Sigmoid colon (tissue), 7 donors: ENCODE measurements around the gene AP4S1. TPM values are rescaled to one million over a fixed set of nuclear protein-coding genes. Genes with fewer than 3 reads are reported as not detected.
"Not testable (repeated sequence)": the region's sequence is repeated elsewhere in the genome, so short reads cannot be mapped to it uniquely, and the experiment has no call there.

Source experiments
- DNase-seq: peaks from one replicate; pipeline ENCODE4 v3.0.0-alpha.2; 2019
- H3K27ac ChIP-seq, 4 donors: fragments of 200-600 bp; sonication (generic); one replicate each; pipeline ENCODE4 v1.5.1; 2016 to 2019; ENCODE audit warnings: mild to moderate bottlenecking in 1 of 4
- H3K27me3 ChIP-seq, 3 donors: fragments of 200-600 bp; sonication (generic); one replicate each; pipeline ENCODE4 v1.5.1; 2019; ENCODE audit warnings: mild to moderate bottlenecking in 1 of 3
- H3K36me3 ChIP-seq, 4 donors: fragments of 200-600 bp; sonication (generic); one replicate each; pipeline ENCODE4 v1.5.1; 2016 to 2019
- H3K4me1 ChIP-seq, 4 donors: fragments of 200-600 bp; sonication (generic); one replicate each; pipeline ENCODE4 v1.5.1; 2017 to 2019
- H3K4me3 ChIP-seq, 4 donors: fragments of 200-600 bp; sonication (generic); one replicate each; pipeline ENCODE4 v1.5.1; 2017 to 2019; ENCODE audit warnings: mild to moderate bottlenecking in 2 of 4, moderate library complexity in 1 of 4
- H3K9me3 ChIP-seq, 4 donors: fragments of 200-600 bp in 3 of 4; sonication (generic) in 3 of 4; one replicate each; pipeline versions ENCODE4 v1.5.1 to v1.6.1; 2013 to 2019
- EP300 ChIP-seq, 4 donors: sonication (generic); formaldehyde crosslinking; IDR thresholded peaks; one replicate each; pipeline ENCODE4 v1.6.1; 2017; ENCODE audit warnings: antibody characterized with exemption in 4 of 4
- POLR2A ChIP-seq, 2 donors: fragments of 450-650 bp; IDR thresholded peaks; one replicate each; pipeline ENCODE4 v1.6.1; 2016; ENCODE audit warnings: antibody characterized with exemption in 2 of 2, mild to moderate bottlenecking in 2 of 2, moderate library complexity in 2 of 2
- POLR2AphosphoS5 ChIP-seq, 4 donors: sonication (generic); formaldehyde crosslinking; IDR thresholded peaks; one replicate each; pipeline ENCODE4 v1.6.1; 2017; ENCODE audit warnings: antibody characterized with exemption in 4 of 4
- WGBS, 2 donors: extraction: QIAGEN DNeasy Blood & Tissue Kit; methylation state at CpG; one replicate each; pipeline ENCODE4 v1.1.7; 2013; 5-methylcytosine and 5-hydroxymethylcytosine counted together
- intact Hi-C: fragments of 100-400 bp; cut with DNase I; formaldehyde crosslinking; loops from one replicate; pipeline ENCODE4 v1.15.1; 2023
- polyA plus RNA-seq, 3 donors: library from polyadenylated mRNA; stranded (reverse); fragments of 200-250 nt; gene quantifications; one replicate each; pipeline ENCODE4 v1.2.3, GENCODE V29; 2013
- total RNA-seq, 4 donors: library from RNA; depleted of rRNA; stranded (reverse); fragments of >200 nt; gene quantifications; one replicate each; pipeline ENCODE4 v1.1.0, GENCODE V29; 2016
- TF ChIP-seq, protein P1 (sequence below), 4 experiments: fragments of 450-650 bp in 3 of 4; fragments of 200-600 bp in 1 of 4; IDR thresholded peaks; one replicate each; pipeline ENCODE4 v1.5.1; 2016 to 2019; ENCODE audit warnings: antibody characterized with exemption in 4 of 4, mild to moderate bottlenecking in 3 of 4, moderate library complexity in 2 of 4
- donor health status: healthy with polysubstance abuse.
- donor health status: Bipolar disorder and iron deficiency.
- donor health status: healthy.

Gene AP4S1
- total and polyA plus RNA-seq, 7 donors: 4.8 to 29.1 (median 13.8) TPM

- DNase-seq: no peak
- Histone ChIP-seq H3K4me3 (no peak overlapping the region), H3K27ac (no peak overlapping the region), H3K4me1 (peaks cover 0 to 14% (median 6%) of the 10 kb centered on the region in 4 donors), H3K36me3 (peaks cover 0 to 16% (median 0%) of the 10 kb centered on the region in 4 donors), H3K27me3 (no peaks in the 10 kb centered on the region), H3K9me3 (peaks cover 0 to 2% (median 0%) of the 10 kb centered on the region in 4 donors)
- intact Hi-C loops: no loop called here
- WGBS, 2 donors: 98% methylated on average over 3 of the region's 3 CpGs
- TF ChIP-seq, protein P1, sequence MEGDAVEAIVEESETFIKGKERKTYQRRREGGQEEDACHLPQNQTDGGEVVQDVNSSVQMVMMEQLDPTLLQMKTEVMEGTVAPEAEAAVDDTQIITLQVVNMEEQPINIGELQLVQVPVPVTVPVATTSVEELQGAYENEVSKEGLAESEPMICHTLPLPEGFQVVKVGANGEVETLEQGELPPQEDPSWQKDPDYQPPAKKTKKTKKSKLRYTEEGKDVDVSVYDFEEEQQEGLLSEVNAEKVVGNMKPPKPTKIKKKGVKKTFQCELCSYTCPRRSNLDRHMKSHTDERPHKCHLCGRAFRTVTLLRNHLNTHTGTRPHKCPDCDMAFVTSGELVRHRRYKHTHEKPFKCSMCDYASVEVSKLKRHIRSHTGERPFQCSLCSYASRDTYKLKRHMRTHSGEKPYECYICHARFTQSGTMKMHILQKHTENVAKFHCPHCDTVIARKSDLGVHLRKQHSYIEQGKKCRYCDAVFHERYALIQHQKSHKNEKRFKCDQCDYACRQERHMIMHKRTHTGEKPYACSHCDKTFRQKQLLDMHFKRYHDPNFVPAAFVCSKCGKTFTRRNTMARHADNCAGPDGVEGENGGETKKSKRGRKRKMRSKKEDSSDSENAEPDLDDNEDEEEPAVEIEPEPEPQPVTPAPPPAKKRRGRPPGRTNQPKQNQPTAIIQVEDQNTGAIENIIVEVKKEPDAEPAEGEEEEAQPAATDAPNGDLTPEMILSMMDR (IDR thresholded peaks at IDR 0.05): no peak
- TF ChIP-seq POLR2A (IDR thresholded peaks at IDR 0.05): no peak
- TF ChIP-seq EP300 (IDR thresholded peaks at IDR 0.05): no peak
- no peak for TF ChIP-seq POLR2AphosphoS5 (IDR thresholded peaks at IDR 0.05)
These were observed 22.2 kb upstream of the AP4S1 start for GRCh38 chr14:31003284-31003683.

- H3K27ac ChIP-seq, intact Hi-C loops, H3K27me3 ChIP-seq, H3K9me3 ChIP-seq, DNase-seq, H3K4me3 ChIP-seq: not testable (repeated sequence)
- WGBS, 2 donors: 95 to 96% methylated on average over 6 of the region's 6 CpGs
- H3K36me3 ChIP-seq: peaks cover 0 to 16% (median 0%) of the 10 kb centered on the region in 4 donors
- peaks cover 0 to 14% (median 6%) of the 10 kb centered on the region in 4 donors for H3K4me1 ChIP-seq
These were observed 21.4 kb upstream of the AP4S1 start for GRCh38 chr14:31004007-31004406.

DNA sequence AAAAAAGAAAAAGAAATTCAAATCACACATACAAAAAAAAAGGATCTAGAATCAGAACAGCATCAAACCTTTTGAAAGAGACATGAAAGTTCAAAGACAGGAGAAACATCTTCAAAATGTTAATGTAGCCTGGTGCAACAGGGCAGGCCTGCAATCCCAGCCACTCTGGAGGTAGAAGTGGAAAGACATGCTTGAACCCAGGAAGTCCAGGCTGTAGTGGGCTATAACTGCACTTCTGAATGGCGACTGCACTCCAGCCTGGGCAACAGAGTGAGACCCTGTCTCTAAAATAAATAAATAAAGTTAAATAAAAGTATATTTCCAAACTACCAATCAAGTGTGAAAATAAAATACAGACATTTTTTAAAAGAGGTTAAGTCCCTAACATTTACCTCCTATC, 18.7 kb upstream of the AP4S1 start:
- TF ChIP-seq EP300 (IDR thresholded peaks at IDR 0.05) (no peak), POLR2A (IDR thresholded peaks at IDR 0.05) (no peak), POLR2AphosphoS5 (IDR thresholded peaks at IDR 0.05) (no peak)
- TF ChIP-seq, protein P1 (IDR thresholded peaks at IDR 0.05): no peak
- no peak overlapping the region for H3K27ac ChIP-seq
- 97 to 100% methylated on average over 1 of the region's 1 CpG for WGBS, 2 donors
- no peaks in the 10 kb centered on the region for H3K27me3 ChIP-seq
- peaks cover 0 to 11% (median 9%) of the 10 kb centered on the region in 4 donors for H3K4me1 ChIP-seq
- intact Hi-C loops: no loop called here
- H3K4me3 ChIP-seq: no peak overlapping the region
- no peak for DNase-seq
- H3K36me3 ChIP-seq: peaks cover 0 to 16% (median 0%) of the 10 kb centered on the region in 4 donors
- no peaks in the 10 kb centered on the region for H3K9me3 ChIP-seq

GRCh38 chr14:31009836-31010574, 15.4 kb upstream of the AP4S1 start:
- H3K36me3 ChIP-seq: peaks cover 0 to 18% (median 0%) of the 10 kb centered on the region in 4 donors
- H3K9me3 ChIP-seq: no peaks in the 10 kb centered on the region
- TF ChIP-seq POLR2AphosphoS5 (IDR thresholded peaks at IDR 0.05): no peak
- no peak for TF ChIP-seq POLR2A (IDR thresholded peaks at IDR 0.05)
- no peak for TF ChIP-seq EP300 (IDR thresholded peaks at IDR 0.05)
- TF ChIP-seq, protein P1 (IDR thresholded peaks at IDR 0.05): no peak
- peaks cover 0 to 18% (median 12%) of the 10 kb centered on the region in 4 donors for H3K4me1 ChIP-seq
- H3K27me3 ChIP-seq: no peaks in the 10 kb centered on the region
- H3K4me3 ChIP-seq: no peak overlapping the region
- 91 to 97% methylated on average over 3 of the region's 3 CpGs for WGBS, 2 donors
- no peak overlapping the region for H3K27ac ChIP-seq
- intact Hi-C loops: no loop called here
- DNase-seq: no peak

- intact Hi-C loops: no loop called here
- 75 to 79% methylated on average over 3 of the region's 3 CpGs for WGBS, 2 donors
- H3K9me3 ChIP-seq: no peaks in the 10 kb centered on the region
- no peaks in the 10 kb centered on the region for H3K27me3 ChIP-seq
- H3K36me3 ChIP-seq: peaks cover 0 to 10% (median 0%) of the 10 kb centered on the region in 4 donors
- DNase-seq: no peak
- no peak for TF ChIP-seq EP300 (IDR thresholded peaks at IDR 0.05)
- TF ChIP-seq, protein P1 (IDR thresholded peaks at IDR 0.05): no peak
- TF ChIP-seq POLR2A (IDR thresholded peaks at IDR 0.05): no peak
- TF ChIP-seq POLR2AphosphoS5 (IDR thresholded peaks at IDR 0.05): no peak
- no peak overlapping the region for H3K4me3 ChIP-seq
- H3K27ac ChIP-seq: no peak overlapping the region
- H3K4me1 ChIP-seq: peaks cover 0 to 27% (median 20%) of the 10 kb centered on the region in 4 donors
These were observed 14.5 kb upstream of the AP4S1 start for GRCh38 chr14:31010935-31011334.
